ENCODE measurements around the gene RUFY2. TPM values are rescaled to one million over a fixed set of nuclear protein-coding genes. Genes with fewer than 3 reads are reported as not detected.

The RUFY2 gene
- total RNA-seq, 1 experiment from 2014 or later: 30.5 TPM

DNA sequence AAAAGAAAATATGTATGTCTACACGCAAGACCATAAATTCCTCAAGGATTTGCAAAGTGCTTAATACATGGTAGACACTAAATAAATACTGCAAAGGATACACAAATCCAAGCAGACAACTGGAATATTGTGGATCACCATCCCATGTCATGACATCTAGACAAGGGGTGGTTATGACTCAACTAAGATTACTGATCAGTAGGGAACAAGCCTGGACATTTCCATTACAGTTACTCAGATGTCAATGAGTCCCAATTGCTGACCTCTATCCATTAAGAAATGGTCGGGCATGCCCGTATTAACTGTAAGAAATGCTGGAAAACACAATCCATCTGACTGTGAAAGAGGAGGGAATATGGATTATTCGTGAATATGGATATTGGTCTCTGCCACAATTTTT is 27.6 kb upstream of the RUFY2 start:
- Histone ChIP-seq H3K4me1 (replicated peaks; ENCODE audit: insufficient read depth) (no peaks in the 10 kb centered on the region), H3K4me3 (no peak overlapping the region), H4K20me1 (ENCODE audit: insufficient read depth) (no peaks in the 10 kb centered on the region), H3K9me2 (ENCODE audit: insufficient read depth) (no peaks in the 10 kb centered on the region), H3K36me3 (ENCODE audit: low read depth) (no peaks in the 10 kb centered on the region), H3K27ac (no peak overlapping the region), H3F3A (ENCODE audit: insufficient read depth, low read depth) (no peaks in the 10 kb centered on the region; the same call in 1 of the 2 replicates), H3K27me3 (ENCODE audit: insufficient read depth, low read depth) (no peaks in the 10 kb centered on the region), H3K9me3 (ENCODE audit: insufficient read depth, low read depth) (no peaks in the 10 kb centered on the region), H3K79me2 (ENCODE audit: low read depth) (no peaks in the 10 kb centered on the region), H2AFZ (no peak overlapping the region), H3K4me2 (no peak overlapping the region)
- intact Hi-C loops (cut with micrococcal nuclease; ENCODE audit: unreplicated experiment): no loop called here
- DNase-seq: no peak
- TF ChIP-seq, protein P1, sequence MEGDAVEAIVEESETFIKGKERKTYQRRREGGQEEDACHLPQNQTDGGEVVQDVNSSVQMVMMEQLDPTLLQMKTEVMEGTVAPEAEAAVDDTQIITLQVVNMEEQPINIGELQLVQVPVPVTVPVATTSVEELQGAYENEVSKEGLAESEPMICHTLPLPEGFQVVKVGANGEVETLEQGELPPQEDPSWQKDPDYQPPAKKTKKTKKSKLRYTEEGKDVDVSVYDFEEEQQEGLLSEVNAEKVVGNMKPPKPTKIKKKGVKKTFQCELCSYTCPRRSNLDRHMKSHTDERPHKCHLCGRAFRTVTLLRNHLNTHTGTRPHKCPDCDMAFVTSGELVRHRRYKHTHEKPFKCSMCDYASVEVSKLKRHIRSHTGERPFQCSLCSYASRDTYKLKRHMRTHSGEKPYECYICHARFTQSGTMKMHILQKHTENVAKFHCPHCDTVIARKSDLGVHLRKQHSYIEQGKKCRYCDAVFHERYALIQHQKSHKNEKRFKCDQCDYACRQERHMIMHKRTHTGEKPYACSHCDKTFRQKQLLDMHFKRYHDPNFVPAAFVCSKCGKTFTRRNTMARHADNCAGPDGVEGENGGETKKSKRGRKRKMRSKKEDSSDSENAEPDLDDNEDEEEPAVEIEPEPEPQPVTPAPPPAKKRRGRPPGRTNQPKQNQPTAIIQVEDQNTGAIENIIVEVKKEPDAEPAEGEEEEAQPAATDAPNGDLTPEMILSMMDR (conservative IDR thresholded peaks at IDR 0.05): no peak
- TF ChIP-seq EZH2 (IDR thresholded peaks at IDR 0.05; ENCODE audit: low read depth): no peak
- CTCF ChIA-PET: no interaction called here
- no TSS peak for BruUV-seq (replicated peaks)
- POLR2A ChIA-PET (ENCODE audit: unreplicated experiment): no interaction called here

DNA sequence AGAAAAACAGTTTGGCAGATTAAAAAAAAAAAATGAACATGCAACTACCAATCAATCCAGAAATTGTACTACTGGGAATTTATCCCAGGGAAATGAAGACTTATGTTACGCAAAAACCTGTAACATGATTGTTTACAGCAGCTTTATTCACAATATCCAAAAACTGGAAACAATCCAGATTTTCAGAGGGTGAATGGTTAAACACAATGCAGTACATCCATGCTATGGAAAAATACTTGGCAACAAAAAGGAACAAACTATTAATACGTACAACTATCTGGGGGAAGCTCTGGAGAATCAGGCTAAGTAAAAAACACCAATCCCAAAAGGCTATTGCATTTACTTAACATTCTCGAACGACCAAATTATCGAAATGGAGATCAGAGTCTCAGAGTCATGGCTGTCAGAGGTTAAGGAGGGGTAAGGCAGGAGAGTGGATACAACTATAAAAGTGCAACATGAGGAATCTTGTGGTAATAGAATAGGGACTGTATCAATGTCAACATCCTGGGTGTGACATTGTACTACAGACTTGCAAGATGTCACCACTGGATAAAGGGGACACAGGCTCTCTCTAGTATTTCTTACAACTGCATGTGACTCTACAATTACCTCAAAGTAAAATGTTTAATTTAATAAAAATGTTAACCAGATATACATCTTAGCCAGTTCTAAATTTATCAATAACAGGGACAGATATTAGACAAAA is 21.5 kb upstream of the RUFY2 start:
- POLR2A ChIA-PET (ENCODE audit: unreplicated experiment): no interaction called here
- no peaks in the 10 kb centered on the region for H3K36me3 ChIP-seq (ENCODE audit: low read depth)
- no peaks in the 10 kb centered on the region for H4K20me1 ChIP-seq (ENCODE audit: insufficient read depth)
- no peak for TF ChIP-seq EZH2 (IDR thresholded peaks at IDR 0.05; ENCODE audit: low read depth)
- TF ChIP-seq, protein P1 (conservative IDR thresholded peaks at IDR 0.05): no peak
- intact Hi-C loops (cut with micrococcal nuclease; ENCODE audit: unreplicated experiment): no loop called here
- H3K27me3 ChIP-seq (ENCODE audit: insufficient read depth, low read depth): no peaks in the 10 kb centered on the region
- H3K4me1 ChIP-seq (replicated peaks; ENCODE audit: insufficient read depth): no peaks in the 10 kb centered on the region
- CTCF ChIA-PET: no interaction called here
- H3K79me2 ChIP-seq (ENCODE audit: low read depth): no peaks in the 10 kb centered on the region
- H3F3A ChIP-seq (ENCODE audit: insufficient read depth, low read depth): peaks cover 6% of the 10 kb centered on the region
- H3K4me2 ChIP-seq: no peak overlapping the region
- H3K9me2 ChIP-seq (ENCODE audit: insufficient read depth): no peaks in the 10 kb centered on the region
- no peak overlapping the region for H3K27ac ChIP-seq
- no peak for DNase-seq
- H2AFZ ChIP-seq: no peak overlapping the region
- H3K9me3 ChIP-seq (ENCODE audit: insufficient read depth, low read depth): no peaks in the 10 kb centered on the region
- no peak overlapping the region for H3K4me3 ChIP-seq
- BruUV-seq (replicated peaks): no TSS peak

DNA sequence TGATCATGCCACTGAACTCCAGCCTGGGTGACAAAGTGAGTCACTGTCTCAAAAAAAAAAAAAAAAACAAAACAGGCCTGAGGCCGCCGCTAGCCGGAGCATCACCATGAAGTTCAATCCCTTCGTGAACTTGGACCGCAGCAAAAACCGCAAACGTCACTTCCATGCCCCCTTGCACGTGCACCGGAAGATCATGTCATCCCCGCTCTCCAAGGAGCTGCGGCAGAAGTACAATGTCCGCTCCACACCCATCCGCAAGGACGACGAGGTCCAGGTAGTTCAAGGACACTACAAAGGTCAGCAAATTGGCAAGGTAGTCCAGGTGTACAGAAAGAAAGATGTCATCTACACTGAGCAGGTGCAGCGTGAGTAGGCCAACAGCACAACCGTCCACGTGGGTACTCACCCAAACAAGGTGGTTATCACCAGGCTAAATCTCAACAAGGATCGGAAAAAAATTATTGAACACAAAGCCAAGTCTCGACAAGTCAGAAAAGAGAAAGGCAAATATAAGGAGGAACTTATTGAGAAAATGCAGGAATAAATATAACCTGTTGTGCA is 17.5 kb upstream of the RUFY2 start:
- H3K4me1 ChIP-seq (replicated peaks; ENCODE audit: insufficient read depth): no peaks in the 10 kb centered on the region
- H3K27me3 ChIP-seq (ENCODE audit: insufficient read depth, low read depth): no peaks in the 10 kb centered on the region
- H4K20me1 ChIP-seq (ENCODE audit: insufficient read depth): no peaks in the 10 kb centered on the region
- DNase-seq: no peak
- H3K27ac ChIP-seq: no peak overlapping the region
- CTCF ChIA-PET: no interaction called here
- intact Hi-C loops (cut with micrococcal nuclease; ENCODE audit: unreplicated experiment): no loop called here
- H3K36me3 ChIP-seq (ENCODE audit: low read depth): peaks cover 6% of the 10 kb centered on the region; the same call in 1 of the 2 replicates
- H3K4me3 ChIP-seq: no peak overlapping the region
- no peak for TF ChIP-seq EZH2 (IDR thresholded peaks at IDR 0.05; ENCODE audit: low read depth)
- TF ChIP-seq, protein P1 (conservative IDR thresholded peaks at IDR 0.05): no peak
- POLR2A ChIA-PET (ENCODE audit: unreplicated experiment): no interaction called here
- H3F3A ChIP-seq (ENCODE audit: insufficient read depth, low read depth): peaks cover 6% of the 10 kb centered on the region; the same call in 1 of the 2 replicates
- H3K4me2 ChIP-seq: no peak overlapping the region
- no peak overlapping the region for H2AFZ ChIP-seq
- no peaks in the 10 kb centered on the region for H3K9me3 ChIP-seq (ENCODE audit: insufficient read depth, low read depth)
- no peaks in the 10 kb centered on the region for H3K9me2 ChIP-seq (ENCODE audit: insufficient read depth)
- no TSS peak for BruUV-seq (replicated peaks)
- H3K79me2 ChIP-seq (ENCODE audit: low read depth): no peaks in the 10 kb centered on the region

Data from PC-9 (cell line).